GM21367 (cell line): ENCODE data around the gene RNF224.
"Not testable (repeated sequence)": the region's sequence is repeated elsewhere in the genome, so short reads cannot be mapped to it uniquely, and the experiment has no call there.

Experiments used
- ATAC-seq: cut with Tn5 transposase; IDR thresholded peaks from one replicate; pipeline ENCODE4 v1.9.1; 2021; ENCODE audit not compliant: unreplicated experiment

RNF224 gene

GRCh38 chr9:137237759-137238726 is 10.7 kb downstream of the RNF224 start:
- no peak for ATAC-seq

DNA sequence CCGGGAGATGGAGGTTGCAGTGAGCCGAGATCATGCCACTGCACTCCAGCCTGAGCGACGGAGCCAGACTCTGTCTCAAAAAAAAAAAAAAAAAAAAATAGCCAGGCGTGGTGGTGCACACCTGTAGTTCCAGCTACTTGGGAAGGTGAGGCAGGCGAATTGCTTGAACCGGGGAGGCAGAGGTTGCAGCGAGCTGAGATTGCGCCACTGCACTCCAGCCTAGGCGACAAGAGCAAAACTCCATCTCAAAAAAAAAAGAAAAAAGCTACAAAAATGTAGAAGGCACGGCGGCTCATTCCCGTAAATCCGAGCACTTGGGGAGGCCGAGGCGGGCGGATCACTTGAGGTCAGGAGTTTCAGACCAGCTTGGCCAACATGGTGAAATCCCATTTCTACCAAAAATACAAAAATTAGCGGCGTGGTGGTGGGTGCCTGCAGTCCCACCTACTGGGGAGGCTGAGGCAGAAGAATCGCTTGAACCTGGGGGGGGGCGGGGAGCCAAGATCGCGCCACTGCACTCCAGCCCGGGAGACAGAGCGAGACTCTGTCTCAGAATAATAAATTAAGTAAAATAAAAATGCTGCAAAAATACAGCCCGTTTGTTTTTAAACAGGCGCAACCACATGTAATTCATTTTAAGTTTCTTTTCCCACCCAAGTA is 12.4 kb downstream of the RNF224 start:
- not testable (repeated sequence) for ATAC-seq

GRCh38 chr9:137240318-137240840 is 13.1 kb downstream of the RNF224 start:
- peak; percentile 16 for ATAC-seq

DNA sequence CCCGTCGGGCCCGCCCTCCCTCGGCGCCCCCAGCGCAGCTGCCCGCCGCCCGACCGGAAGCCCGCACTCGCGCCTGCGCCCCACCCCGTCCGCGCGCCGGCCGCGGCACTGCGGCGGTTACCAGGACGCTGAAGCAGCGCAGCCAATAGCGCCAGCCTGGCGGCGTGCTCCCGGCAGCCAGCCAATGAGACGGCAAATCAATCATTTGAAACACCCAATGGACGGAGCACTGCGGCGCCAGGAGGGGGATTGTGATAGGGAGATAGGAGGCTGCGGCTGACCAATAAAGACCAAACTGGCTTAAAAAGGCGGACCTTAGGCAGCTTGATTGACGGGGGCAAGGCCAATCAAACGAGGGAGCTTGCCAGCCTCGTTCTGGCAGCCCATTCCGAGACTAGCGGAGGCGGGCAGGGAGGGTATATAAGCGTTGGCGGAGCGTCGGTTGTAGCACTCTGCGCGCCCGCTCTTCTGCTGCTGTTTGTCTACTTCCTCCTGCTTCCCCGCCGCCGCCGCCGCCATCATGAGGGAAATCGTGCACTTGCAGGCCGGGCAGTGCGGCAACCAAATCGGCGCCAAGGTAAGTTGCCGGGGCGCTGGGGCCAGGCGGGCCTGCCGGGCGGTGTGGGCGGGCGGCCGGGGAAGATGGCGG is 13.7 kb downstream of the RNF224 start, which contains the start of gene TUBB4B:
Gene TUBB4B, plus strand, starts transcription at position 447 of the 649 bp plus-strand sequence. Its CDS starts 74 bp downstream, at position 521.
- peak; percentile 64 for ATAC-seq

DNA sequence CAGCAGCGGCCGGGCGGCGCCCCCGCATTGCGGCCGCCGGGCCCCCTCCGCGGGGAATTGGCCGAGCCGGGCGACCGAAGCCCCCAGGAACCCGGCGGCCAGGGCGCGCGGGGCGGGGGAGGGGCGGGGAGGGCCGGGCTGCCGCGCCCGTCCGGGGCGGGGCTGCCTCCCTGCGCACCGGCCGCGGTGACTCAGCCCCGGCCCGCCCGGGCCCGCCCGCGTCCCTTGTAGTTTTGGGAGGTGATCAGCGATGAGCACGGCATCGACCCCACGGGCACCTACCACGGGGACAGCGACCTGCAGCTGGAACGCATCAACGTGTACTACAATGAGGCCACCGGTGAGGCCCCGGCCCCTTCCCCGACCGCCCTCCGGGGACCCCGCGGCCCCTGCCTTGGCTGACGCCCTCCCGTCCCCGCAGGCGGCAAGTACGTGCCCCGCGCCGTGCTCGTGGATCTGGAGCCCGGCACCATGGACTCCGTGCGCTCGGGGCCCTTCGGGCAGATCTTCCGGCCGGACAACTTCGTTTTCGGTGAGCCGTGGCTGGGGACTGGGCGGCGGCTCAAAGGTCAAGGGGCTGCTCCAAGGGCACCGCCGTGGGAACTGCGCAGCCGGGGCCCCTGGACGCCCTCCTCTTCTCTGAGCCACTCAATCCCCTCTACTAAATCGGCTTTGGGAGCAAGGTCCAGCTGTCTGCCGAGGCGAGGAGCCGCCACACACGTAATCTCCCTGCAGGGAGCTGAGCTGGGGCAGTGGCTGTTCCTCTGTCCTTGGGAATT is 14.4 kb downstream of the RNF224 start:
- ATAC-seq, result peak; percentile 1

GRCh38 chr9:137242269-137243203 is 15.2 kb downstream of the RNF224 start:
- ATAC-seq, result no peak

- ATAC-seq, result not testable (repeated sequence)
Measured at GRCh38 chr9:137243266-137243625, 15.9 kb downstream of the RNF224 start.

DNA sequence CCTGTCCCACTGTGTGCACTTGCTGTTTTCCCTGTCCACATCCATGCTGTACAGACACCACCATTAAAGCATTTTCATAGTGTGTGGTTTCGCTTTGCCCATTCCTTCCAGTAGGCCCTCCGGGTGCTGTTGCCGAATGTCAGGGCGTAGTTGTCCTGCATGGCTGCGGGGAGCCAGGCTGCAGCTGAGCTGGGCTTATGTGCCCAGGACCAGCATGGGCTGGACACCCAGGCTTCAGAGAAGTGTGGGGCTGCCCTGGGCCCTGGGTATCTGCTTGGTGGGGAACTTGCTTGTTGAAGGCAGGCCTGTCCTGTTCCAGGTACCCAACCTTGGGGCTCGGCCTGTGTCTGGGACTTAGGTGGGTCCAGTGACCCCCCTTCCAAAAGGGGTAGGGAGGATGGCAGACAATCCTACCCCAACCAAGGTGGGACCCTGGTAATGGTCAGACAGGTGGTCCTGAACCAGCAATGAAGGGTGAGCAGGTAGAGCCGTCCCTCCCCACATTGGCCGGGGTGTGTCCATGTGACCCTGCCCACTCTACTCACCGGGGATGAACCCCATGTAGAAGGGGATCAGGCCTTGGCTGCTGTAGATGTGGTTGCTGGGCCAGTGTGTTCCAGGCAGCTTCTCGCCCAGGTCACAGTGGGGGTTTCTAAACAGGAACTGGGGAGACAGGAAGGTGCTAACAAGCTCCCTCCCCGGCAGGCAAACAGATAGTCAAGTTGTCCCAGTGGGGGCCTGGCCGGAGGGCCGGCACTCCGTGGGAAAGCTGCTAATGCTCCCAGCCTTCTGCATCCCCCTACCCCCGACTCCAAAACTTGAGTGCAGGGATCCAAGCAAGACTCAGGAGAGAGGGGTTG is 16.6 kb downstream of the RNF224 start:
- ATAC-seq, result no peak

DNA sequence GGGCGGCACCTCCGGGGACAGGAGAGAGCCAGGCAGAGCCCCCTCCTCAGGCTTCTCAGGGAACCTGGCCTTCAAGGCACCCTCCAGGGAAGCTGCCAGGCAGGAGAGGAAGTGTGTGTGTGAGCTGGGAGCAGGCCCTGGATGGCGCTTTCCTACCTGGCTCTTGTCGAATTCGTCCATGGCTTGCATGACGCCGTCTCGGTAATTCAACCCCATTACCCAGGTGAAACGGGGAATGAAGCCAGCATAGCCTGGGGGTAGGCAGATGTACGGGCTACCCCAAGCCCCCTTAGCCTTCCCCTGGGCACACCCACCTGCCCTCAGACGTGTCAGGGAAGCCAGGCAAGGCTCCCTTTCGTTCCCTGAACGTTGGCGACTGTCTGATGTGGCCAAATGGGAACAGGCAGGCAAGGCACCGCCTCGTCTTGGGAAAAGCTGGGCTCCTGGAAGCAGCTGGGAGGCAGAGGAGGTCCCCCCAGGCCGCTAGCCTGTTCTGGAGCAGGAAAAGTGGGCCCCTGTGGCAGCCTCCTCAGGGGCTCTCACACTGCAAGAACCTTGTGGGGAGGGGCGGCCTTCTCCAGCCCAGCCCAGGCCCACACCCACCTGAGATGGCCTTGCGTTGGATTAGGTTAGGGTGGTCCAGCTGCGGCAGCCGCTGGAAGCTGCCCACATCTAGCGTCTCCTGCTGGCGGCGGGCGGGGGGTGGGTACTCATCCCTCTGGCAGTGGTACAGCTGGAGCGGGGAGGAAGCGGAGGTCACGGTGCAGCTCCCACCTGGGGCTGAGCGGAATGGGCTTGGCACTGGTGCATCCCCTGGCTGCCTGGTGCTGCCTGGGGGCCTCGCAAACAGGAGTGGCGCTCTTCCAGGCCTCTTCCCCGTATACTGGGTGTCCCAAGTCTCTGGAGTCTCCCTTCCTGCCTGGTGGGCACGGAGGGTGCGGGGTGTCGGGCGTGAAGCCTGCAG is 17.5 kb downstream of the RNF224 start:
- no peak for ATAC-seq

GRCh38 chr9:137245450-137246421 is 18.4 kb downstream of the RNF224 start:
- no peak for ATAC-seq

DNA sequence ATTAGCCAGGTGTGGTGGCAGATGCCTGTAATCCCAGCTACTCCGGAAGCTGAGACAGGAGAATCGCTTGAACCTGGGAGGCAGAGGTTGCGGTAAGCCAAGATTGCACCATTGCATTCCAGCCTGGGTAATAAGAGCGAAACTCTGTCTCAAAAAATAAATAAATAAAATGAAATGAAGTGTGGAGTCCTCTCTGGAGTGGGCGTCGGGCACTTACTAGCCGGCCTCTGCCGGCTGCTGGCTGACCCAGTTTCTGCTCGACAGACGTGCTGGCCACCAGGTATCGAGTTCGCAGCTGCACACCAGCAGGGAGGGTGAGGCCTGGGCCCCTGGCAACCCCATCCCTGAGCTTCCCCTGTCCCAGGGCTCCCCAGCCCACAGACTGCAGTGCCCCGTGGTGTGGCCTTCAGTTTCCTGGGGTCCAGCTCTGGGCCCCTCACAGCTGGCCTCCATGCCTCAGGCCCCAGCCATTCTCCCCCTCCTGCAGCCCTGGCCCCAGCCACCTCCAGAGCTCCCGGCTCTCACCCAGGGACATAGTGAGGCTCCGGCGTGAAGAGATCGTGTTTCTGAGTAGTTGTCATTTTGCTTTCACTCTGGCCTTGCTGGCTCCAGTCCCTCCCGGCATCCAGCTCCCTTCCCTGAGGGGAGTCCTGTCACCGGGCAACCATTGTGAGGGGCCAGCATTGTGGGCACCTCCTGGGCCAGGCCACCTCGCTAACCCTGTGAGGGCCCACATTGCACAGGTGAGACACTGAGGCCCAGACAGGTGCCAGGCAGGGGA is 20.0 kb downstream of the RNF224 start:
- no peak for ATAC-seq

- no peak for ATAC-seq
Measured at GRCh38 chr9:137247916-137248175, 20.5 kb downstream of the RNF224 start.

GRCh38 chr9:137250329-137251193 is 23.3 kb downstream of the RNF224 start:
- no peak for ATAC-seq

GRCh38 chr9:137251194-137251461 is 23.8 kb downstream of the RNF224 start, which contains the start of gene STPG3:
STPG3 (plus strand) TSS chr9:137251286; CDS start chr9:137251287, 1 bp downstream.
- ATAC-seq, result no peak
